HG03521 (cell line): ENCODE data around the gene RPTOR.

ENCODE experiments used
- ATAC-seq: cut with Tn5 transposase; IDR thresholded peaks from one replicate; pipeline ENCODE4 v1.9.1; 2021; ENCODE audit warnings: mild to moderate bottlenecking, moderate library complexity; ENCODE audit not compliant: unreplicated experiment

RPTOR gene

GRCh38 chr17:80709090-80709695 is 164.6 kb downstream of the RPTOR start:
- ATAC-seq: no peak

DNA sequence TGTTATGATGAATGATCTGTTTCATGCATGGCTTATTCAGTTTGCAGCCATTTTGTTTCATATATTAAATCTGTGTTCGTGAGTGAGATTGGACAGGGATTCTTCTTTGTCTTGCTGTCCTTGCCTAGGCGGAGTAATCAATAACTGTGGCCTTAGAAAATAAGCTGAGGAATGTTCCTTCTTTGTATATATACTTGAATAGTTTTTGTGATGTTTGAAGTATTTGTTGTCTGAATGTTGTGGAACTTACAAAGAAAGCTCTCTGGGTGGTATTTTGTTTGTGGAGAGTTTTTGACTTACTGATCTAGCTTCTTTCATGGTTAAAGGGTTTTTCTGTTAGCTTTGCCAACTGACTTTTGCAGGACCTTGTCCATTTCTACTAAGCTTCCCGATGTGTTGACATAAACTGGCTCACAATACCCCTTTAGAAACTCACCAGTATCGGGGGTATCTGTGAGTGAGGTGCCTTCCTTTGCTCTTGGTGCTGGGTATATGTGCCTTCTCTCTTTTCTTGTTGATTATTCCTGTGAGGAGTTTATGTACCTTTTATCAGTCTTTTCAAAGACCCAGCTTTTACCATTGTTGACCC is 166.2 kb downstream of the RPTOR start:
- ATAC-seq: no peak

GRCh38 chr17:80712089-80712488 is 167.5 kb downstream of the RPTOR start:
- no peak for ATAC-seq

DNA sequence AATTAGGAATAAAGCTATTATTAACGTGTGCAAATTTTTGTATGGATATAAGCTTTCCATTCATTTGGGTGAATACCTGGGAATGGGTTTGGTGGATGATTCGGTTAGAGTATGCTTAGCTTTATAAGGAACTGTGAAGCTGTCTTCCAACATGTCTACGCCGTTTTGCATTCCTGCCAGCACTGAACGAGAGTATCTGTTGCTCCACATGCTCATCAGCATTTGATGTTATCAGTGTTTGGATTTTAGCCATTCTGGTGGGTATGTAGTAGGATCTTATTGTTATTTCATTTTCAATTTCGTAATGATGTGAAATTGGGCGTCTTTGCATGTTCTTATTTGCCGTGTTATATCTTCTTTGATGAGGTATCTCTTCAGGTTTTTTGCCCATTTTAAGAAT is 168.0 kb downstream of the RPTOR start:
- no peak for ATAC-seq

DNA sequence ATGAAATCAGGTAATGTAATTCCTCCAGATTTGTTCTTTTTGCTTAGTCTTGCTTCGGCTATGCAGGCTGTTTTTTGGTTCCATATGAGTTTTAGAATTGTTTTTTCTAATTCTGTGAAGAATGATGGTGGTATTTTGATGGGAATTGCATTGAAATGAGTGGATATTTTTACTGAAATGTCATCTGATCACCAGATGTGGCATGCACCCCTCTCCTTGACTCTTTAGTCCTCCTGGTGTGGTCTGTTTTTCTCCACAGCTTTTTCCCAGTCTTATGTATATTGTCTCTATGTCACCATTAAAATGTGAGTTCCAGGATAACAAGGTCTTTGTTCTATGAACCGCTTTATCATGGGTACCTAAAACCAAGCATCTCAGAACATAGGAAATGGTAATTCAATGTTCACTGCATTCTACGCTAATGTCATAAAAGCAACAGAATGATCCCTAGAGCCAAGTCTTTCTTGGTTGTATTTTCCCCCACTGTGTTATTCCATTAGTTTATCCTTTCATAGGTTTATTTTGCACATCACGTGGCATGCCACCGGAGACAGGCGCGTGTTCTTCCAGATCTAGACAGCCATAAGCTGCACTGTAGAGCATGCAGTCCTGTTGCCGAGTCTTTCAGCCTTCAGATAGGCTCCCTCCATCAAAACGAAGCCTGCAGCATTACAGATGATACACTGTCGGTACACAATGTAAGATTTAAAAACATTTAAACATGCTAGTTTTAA is 172.5 kb downstream of the RPTOR start:
- no peak for ATAC-seq

GRCh38 chr17:80717720-80718083 is 173.1 kb downstream of the RPTOR start:
- no peak for ATAC-seq

DNA sequence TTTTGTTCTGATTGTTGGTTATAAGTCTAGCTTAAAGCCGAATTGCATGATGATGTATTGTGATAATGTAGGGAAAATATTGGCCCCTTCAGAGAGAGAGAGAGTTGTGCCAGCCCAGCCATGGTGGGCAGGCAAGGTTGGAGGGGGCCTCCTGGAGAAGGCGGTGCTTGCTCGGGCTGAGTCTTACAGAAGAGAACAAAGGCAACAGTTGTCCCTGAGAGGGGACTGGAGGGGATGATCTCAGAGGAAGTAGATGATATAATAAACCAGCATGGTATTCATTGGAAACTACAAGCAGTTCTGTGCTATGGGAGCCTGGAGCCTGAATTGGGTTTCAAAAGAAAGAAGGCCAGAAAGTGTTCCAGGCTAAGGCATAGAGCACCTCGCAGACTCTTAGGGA is 173.8 kb downstream of the RPTOR start:
- no peak for ATAC-seq

DNA sequence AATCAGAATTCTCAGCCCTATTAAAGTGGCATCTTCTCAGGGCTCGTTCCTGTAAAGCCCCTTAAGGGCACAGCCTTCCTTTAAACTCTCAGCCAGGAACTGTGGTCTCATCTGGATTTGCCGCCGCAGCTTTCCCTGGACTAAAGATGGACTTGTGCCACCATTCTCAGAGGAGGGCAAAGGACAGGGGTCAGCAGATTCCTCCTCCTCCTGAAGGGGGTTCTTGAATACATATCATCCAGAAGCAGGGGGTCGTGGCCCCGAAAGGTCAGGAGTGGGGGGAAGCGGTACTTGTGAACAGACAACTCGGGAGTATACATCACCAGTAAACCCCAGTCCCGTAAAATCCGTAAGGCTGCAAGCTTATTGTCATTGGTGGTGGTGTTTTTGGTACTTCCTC is 174.8 kb downstream of the RPTOR start:
- ATAC-seq: no peak

- no peak for ATAC-seq
Measured at GRCh38 chr17:80720610-80721577, 176.3 kb downstream of the RPTOR start.

GRCh38 chr17:80722661-80723060 is 178.0 kb downstream of the RPTOR start:
- no peak for ATAC-seq

DNA sequence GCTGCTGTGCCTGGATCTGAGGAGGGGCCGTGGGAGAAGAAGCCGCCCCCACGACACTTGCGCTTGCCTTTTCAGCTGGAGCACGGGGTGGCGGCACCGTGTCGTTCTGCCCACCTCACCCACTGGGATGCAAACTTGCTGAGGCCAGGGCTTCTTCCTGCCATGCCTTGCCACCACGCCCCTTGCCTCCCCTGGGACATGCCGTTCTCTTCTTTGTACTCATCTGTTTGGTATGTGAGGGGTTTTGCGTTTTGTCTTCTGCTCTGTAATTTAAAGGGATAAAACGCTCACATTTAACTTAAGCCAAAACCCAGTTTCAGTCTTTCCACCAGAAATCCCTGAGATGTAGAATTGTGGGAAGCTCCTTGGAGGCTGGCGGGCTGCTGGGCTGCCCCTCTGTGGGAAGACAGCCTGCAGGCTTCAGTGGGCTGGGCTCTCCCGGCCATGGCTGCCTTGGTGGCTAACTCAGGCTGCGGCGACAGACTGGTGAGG is 180.2 kb downstream of the RPTOR start:
- ATAC-seq: no peak

DNA sequence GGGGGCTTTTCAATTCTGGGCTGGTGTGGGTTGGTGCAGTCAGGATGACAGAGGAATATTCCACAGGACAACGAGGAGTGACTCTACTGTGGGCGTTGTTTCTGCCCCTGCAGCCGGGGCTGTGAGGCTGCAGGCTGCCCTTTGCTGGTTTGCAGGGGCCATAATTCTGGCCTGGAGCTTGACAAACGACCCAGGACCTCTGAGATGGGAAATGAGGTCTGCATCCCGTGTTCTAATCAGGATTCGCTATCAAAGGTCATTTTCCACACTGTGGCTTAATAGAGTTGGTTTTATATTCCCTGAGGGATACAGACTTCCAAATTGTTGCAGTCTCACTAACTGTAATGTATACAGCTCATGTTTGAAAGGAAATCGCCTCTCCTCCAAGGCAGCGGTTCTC is 180.9 kb downstream of the RPTOR start:
- ATAC-seq: no peak

DNA sequence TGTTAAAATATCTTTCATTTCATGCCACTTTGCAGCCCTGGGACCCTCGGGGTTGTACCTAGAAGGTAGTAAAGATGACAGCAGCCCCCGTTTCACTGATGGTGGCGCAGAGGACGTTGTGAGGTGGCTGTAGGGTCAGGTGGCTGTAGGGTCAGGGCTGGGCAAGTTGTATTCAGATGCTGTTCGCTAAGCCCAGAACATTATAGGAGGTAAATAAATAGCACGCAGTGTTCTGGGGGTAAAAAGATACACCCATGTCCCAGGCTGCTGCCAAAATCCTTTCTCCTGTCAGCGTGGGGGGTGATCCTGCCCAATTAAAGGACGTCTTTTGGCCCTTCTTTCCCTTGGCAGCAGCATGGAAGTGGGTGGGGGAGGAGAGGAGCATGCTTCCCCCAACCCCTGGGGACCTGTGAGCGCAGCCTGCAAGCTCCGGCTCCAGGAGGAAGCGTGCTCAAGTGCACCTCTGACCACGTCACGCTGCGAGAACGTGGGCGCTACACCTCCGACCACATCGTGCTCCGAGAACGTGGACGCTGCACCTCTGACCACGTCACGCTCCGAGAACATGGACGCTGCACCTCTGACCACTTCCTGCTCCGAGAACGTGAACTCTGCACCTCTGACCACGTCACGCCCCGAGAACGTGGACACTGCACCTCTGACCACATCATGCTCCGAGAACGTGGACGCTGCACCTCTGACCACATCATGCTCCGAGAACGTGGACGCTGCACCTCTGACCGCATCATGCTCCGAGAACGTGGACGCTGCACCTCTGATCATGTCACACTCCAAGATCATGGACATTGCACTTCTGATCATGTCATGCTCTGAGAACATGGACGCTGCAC is 182.1 kb downstream of the RPTOR start:
- ATAC-seq: no peak

- no peak for ATAC-seq
Measured at GRCh38 chr17:80727409-80727755, 182.7 kb downstream of the RPTOR start.

DNA sequence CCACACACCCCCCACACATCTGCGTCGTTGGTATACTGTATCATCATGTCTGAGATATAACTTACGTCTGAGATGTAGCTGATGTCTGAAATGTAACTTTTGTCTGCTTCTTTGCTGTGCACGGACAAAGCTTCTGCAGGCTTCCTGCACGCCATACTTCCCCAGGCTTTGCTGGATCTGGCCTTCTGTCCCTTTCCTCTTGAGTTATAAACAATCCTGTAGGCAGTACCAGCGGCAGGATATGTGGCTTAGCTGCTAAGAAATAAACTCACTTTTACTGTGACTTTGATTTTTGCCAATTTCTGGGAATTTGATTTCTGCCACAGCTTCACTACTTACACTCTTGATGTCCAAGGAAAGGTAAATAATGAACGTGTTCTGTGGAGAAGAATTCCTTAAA is 184.4 kb downstream of the RPTOR start:
- no peak for ATAC-seq

GRCh38 chr17:80729761-80730160 is 185.1 kb downstream of the RPTOR start:
- no peak for ATAC-seq

- no peak for ATAC-seq
Measured at GRCh38 chr17:80730739-80731138, 186.1 kb downstream of the RPTOR start.

- ATAC-seq: no peak
Measured at GRCh38 chr17:80731323-80731722, 186.7 kb downstream of the RPTOR start.

- ATAC-seq: no peak
Measured at GRCh38 chr17:80732268-80732667, 187.6 kb downstream of the RPTOR start.
